Fibroblast of the conjunctiva (primary cell): ENCODE data around the gene SLC5A6.
A peak's percentile ranks its signal among the peaks of the same experiment; 100 is the strongest.

Experiments used
- DNase-seq: peaks from one replicate; pipeline ENCODE4 v3.0.0-alpha.2; 2010; ENCODE audit warnings: low read depth

SLC5A6 gene

GRCh38 chr2:27211943-27212625, at the start of gene SLC5A6, which contains the start of gene ATRAID:
Gene SLC5A6 (minus strand): TSS chr2:27212268. CDS start chr2:27207650, 4,618 bp downstream.
Gene ATRAID (plus strand): TSS chr2:27212041. CDS start chr2:27212369, 328 bp downstream.
- peak; percentile 69 for DNase-seq

- no peak for DNase-seq
These were observed 49.3 kb upstream of the SLC5A6 start for GRCh38 chr2:27261241-27261925.

- no peak for DNase-seq
These were observed 46.0 kb upstream of the SLC5A6 start for GRCh38 chr2:27258051-27258450.

- no peak for DNase-seq
These were observed 44.9 kb upstream of the SLC5A6 start for GRCh38 chr2:27256855-27257454.

GRCh38 chr2:27255660-27256059, 43.6 kb upstream of the SLC5A6 start:
- no peak for DNase-seq

- DNase-seq: no peak
These were observed 43.1 kb upstream of the SLC5A6 start for GRCh38 chr2:27255187-27255586.

- DNase-seq: no peak
These were observed 39.7 kb upstream of the SLC5A6 start for GRCh38 chr2:27251766-27252165.

GRCh38 chr2:27250652-27251379, 38.7 kb upstream of the SLC5A6 start:
- DNase-seq: no peak

GRCh38 chr2:27249891-27250651, 38.0 kb upstream of the SLC5A6 start:
- peak; percentile 3 for DNase-seq

- DNase-seq: no peak
These were observed 37.3 kb upstream of the SLC5A6 start for GRCh38 chr2:27249159-27249890.

- no peak for DNase-seq
These were observed 35.8 kb upstream of the SLC5A6 start for GRCh38 chr2:27247893-27248292.

GRCh38 chr2:27245626-27246025, 33.6 kb upstream of the SLC5A6 start:
- DNase-seq: no peak

GRCh38 chr2:27245116-27245515, 33.0 kb upstream of the SLC5A6 start:
- DNase-seq: no peak

GRCh38 chr2:27243391-27244130, 31.5 kb upstream of the SLC5A6 start:
- no peak for DNase-seq

- DNase-seq: no peak
These were observed 30.5 kb upstream of the SLC5A6 start for GRCh38 chr2:27242614-27242951.

- DNase-seq: no peak
These were observed 29.9 kb upstream of the SLC5A6 start for GRCh38 chr2:27241761-27242613.

- no peak for DNase-seq
These were observed 28.3 kb upstream of the SLC5A6 start for GRCh38 chr2:27240406-27240805.

GRCh38 chr2:27238976-27239375, 26.9 kb upstream of the SLC5A6 start:
- no peak for DNase-seq

GRCh38 chr2:27237341-27237945, 25.4 kb upstream of the SLC5A6 start:
- DNase-seq: no peak
